ENCODE results near the gene SLC35G6.
"Not testable (repeated sequence)": the region's sequence is repeated elsewhere in the genome, so short reads cannot be mapped to it uniquely, and the experiment has no call there.

SLC35G6 gene

DNA sequence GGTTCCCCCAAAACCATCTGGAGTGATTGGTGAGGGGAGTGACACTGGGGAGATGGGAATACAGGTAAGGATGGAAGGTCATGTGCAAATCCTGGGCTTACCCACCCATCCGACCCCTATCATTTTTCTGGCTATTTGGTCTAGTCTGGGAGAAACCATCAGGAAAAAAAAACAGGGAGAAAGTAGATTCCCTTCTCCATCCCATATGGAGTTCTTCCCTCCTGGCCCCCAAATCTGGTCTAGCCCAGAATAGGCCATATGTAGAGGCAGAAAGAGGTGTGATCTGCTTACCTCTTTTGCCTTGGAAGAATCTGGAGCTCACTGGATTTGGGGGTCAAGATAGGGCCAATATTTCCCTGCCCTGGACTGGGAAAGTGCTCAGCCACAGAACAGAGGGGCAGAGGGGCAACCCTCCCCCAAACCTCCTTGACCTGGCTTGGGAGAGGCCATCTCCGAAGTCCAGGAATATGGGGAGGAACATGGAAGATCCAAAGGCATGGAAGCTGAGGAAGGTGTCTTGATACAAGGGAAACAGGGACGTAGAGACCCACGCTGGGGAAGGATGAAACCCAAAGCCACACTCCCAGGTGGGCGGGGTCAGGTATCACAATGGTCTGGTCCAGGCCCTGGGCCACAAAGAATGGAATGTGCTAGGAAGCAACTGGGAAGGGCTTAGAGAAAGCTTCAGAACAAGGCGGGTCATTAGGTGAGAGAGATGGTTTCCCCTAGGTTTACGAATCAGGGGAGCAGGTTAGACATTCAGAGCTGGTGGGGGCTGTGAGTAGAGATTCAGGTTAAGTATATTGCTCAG, 20.2 kb upstream of the SLC35G6 start:
- no peak for DNase-seq

DNA sequence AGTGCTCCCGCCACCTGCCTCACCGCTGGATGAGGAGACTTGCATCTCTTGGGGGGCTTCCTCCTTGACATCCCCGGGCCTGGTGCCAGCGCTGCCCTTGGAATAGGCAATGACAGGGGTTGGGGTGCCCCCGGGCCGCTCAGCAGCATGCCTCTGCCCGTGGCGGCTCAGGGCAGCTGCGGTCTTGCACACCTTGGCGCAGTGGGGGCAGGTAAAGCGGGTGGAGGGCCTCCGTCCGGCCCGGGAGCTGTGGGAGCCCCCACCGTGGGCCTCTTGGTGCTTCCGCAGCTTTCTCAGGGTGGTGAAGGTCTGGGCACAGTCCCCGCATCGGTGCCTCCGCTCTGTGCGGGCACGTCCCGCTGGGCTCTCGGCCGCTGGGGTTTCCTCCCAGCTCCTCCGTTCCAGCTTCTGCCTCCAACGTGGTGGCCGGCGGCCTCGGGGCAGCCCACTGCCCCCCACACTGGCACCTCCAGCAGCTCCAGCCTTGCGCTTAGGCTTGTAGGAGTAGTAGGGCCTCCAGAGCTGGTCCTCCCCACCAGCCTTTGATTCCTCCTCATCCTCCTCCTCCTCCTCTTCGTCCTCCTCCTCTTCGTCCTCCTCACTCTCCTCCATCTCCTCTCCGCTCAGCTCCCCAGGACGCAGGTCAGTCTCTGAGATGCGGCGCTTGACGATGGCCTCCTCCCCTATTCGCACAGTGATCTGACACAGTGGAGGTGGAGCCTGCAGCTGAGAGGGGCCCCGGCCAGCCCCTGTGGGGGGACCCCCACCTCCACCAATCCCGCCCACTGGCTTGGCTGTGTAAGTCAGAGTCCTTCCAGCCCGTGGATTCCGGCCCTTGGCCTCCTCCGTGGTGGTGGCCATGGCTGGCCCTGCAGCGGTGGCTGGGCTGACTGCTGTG, 18.5 kb upstream of the SLC35G6 start:
- DNase-seq = no peak

DNA sequence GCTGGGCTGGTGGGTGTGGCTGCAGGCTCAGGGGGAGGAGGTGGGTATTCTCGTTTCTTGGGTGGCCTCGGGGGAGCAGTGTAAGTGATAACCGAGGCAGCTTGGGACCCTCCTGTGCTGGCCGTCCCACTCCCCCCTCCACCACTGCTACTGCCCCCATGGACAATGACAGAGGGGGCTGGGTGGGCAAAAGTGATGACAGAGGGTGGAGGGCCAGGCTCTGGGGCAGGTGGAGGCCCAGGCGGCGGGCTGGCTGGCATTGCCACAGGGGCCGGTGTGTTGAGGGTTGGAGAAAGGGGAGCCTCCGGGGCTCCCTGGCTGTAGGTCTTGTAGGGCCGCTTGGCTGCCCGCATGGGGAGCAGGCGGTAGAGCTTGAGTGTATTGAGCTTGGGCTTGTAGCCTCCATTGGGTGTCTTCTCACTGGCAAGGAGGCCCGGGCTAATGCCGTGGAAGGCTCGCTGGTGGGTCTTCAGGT, 17.8 kb upstream of the SLC35G6 start:
- no peak for DNase-seq

DNA sequence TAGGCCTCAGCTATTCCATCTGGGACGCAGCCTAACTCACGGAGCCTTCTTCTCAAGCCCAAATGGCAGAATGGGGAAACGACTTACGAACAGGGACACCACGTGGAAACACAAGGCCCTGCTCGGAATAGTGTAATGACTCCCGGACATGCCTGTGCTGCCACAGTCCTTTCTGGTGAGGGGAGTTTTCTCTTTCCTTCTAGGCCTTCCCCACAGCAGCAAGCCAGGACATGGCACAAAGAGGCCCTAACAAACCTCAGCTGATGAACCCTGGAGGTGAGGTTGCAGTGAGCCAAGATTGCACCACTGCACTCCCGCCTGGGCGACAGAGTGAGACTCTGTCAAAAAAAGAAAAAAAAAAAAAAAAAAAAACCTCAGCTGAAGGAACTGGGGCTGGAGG, 17.2 kb upstream of the SLC35G6 start:
- DNase-seq = no peak

DNA sequence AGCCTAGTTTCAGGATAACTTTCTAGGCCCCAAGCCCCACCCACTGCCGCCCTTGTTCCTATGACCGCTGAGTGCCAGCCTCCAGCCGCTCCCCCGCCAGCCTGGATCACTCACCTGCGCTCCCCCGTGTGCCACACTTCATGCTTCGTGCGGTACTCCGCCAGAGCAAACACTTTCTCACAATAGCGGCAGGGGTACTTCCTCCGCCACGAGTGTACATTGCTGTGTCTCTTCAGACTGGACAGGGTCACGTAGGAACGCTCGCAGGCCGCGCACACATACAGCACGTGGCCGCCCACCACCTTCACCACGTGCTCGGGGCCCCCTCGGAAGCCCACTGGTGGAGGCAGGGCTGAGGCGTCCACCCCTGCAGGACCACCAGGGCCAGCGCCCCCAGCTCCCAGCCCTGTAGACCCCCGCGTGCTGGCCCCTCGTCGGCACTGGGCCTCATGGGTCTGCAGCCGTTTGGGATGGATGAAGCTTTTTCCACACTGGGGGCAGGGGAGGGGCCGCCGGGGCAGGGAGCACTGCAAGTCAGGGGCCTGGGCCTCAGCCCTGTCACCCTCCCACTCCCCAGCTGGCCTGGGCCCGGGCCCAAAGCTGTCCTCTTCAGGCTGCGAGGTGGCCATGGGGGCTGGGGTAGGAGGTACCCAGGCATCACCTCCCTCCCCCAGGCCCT, 15.5 kb upstream of the SLC35G6 start:
- no peak for DNase-seq

DNA sequence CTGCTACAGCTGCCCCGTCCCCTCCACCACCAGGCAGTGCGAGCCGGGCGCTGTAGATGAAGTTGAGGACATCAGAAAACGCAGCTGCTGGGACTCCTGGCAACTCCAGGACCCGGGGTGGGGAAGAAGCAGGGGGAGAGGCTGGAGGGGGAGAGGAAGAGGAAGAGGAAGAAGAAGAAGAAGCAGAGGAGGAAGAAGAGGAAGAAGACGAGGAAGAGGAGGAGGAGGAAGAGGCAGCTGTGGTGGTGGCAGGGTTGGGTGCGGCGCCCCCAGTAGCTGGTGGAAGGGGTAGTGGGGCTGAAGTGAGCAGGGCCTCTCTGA, 15.0 kb upstream of the SLC35G6 start:
- no peak for DNase-seq

DNA sequence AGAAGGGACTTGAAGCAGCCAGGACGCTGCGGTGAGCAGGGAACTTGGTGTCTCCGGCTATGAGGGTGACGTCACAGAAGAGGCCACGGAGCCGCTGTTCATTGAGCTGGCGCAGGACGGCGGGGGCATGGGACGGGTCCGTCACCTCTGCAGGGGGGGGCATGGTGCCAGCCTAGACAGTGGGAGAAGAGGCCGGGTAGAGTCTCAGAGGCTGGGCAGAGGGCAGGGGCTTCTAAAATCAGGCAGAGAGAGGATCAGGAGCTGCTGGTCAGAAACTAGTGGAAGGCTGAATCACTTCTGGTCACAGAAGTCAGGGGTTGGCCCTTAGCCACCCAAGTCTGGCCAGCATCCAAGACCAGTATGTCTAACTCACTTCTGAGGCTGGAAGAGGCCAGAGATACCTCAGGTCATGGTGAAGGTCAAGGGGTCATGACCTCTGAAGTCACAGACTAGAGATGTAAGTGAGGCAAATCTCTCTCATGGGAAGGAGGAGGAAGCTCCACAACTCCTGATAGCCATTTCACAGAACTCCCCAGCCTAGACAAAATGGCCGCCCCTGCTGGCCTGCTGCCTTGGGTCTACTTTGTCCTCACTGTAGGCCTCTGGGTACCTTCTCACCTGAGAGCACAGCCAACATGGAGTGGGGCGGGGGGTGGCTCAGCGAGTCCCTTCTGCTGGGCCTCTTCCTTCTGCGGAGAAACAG, 14.5 kb upstream of the SLC35G6 start:
- no peak for DNase-seq

DNA sequence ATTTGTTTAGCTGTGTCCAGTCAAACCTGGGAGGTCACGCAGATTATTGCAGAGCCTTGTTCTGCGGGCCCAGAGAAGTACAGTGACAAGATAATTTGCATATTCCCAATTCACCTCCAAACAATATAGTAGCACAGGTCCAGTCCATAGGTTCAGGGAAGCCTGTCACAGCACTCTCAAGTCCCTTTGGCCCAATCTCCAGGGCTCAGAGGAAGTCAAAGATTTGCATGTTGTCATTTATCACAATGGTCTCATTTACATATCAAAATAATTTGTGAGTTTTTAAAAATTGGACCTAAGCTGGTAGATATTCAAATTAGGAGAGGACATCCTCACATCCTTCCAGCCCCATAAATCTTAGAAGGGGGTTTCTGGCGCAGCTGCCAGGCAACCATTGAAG, 13.7 kb upstream of the SLC35G6 start:
- no peak for DNase-seq

DNA sequence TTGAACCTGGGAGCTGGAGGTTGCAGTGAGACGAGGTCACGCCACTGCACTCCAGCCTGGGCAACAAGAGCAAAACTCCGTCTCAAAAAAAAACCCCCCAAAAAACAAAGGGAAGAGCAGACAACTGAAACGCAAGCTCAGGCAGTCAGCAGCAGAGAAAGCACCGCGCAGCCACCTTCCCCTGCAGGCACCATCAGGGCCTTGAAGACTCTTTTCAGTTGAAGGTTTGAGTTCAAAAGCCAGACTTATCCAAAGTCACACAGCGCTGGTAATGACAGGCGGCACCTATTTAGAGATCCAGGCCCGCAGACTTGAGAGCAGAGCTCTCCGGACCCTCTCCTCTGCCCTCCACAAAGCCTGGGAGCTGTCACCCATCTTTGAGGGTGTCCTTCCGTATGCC, 13.0 kb upstream of the SLC35G6 start:
- no peak for DNase-seq

DNA sequence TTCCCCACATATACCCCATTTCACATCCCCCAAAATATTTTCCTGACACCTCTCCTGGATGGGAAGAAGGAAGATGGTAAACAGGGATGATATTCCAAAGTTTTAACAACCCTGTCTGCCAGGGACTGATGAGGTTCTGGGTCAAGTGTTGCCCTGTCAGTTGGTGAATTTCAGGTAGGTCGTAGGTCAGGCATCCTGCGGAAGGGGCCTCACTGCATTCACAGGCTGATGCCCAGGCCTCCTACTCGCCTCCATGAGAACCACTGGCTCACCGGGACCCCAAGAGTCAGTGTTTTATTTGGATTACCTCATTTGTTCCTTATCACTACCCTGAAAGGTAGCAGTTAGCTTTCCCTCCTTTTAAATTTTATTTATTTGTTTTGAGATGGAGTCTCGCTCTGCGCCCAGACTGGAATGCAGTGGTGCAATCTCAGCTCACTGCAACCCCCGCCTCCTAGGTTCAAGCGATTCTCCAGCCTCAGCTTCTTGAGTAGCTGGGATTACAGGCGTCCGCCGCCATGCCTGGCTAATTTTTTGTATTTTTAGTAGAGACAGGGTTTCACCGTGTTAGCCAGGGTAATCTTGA, 12.3 kb upstream of the SLC35G6 start:
- no peak for DNase-seq

DNA sequence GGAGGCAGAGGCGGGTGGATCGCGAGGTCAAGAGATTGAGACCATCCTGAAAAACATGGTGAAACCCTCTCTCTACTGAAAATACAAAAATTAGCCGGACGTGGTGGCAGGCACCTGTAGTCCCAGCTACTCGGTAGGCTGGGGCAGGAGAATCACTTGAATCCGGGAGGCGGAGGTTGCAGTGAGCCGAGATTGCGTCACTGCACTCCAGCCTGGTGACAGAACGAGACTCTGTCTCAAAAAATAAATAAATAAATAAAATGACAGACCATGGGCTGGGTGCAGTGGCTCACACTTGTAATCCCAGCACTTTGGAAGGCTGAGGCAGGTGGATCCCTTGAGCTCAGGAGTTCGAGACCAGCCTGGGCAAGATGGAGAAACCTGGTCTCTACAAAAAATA, 11.4 kb upstream of the SLC35G6 start:
- DNase-seq = not testable (repeated sequence)

DNA sequence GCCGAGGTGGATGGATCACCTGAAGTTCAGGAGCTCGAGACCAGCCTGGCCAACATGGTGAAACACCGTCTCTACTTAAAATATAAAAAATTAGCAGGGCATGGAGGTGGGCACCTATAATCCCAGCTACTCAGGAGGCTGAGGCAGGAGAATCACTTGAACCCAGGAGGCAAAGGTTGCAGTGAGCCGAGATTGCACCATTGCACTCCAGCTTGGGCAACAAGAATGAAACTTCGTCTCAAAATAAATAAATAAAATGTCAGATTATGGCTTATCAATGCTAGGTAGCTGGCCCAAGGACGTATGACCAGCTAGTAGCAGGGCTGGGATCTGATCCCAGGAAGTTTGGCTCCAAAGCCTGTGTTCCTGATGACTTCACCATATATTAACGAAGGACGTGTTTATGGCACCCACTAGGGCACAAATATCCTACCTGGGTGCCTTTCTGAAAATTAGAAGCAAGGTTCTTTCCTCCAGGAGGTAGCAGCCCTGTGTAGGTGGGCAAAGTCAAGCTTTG, 10.7 kb upstream of the SLC35G6 start:
- not testable (repeated sequence) for DNase-seq

DNA sequence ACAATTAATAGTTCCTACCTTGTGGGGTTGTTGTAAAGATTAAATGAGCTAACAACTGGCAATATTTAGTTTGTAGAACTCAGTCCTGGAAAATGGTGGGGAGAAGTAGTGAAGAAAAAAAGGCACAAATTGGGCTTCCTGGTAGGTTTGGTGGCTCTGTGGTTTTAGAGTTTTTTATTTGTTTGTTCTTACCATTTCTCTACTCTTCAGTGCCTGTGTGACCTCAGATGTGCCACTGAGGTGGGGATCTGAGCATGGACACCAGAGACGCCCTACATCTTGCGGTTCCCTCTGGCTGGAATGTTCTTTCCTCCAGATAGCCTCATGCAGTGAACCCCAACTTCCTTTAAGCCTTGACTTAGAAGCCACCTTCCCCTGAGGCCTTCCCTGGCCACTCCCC, 9.5 kb upstream of the SLC35G6 start:
- no peak for DNase-seq

DNA sequence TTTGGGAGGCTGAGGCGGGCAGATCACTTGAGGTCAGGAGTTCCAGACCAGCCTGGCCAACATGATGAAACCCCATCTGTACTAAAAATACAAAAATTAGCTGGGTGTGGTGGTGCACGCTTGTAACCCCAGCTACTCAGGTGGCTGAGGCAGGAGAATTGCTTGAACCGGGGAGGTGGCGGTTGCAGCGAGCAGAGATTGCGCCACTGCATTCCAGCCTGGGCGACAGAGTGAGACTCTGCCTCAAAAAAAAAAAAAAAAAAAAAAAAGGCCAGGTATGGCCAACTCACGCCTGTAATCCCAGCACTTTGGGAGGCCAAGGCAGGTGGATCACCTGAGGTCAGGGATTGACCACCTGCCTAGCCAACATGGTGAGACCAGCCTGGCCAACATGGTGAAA, 6.5 kb upstream of the SLC35G6 start:
- DNase-seq = not testable (repeated sequence)

DNA sequence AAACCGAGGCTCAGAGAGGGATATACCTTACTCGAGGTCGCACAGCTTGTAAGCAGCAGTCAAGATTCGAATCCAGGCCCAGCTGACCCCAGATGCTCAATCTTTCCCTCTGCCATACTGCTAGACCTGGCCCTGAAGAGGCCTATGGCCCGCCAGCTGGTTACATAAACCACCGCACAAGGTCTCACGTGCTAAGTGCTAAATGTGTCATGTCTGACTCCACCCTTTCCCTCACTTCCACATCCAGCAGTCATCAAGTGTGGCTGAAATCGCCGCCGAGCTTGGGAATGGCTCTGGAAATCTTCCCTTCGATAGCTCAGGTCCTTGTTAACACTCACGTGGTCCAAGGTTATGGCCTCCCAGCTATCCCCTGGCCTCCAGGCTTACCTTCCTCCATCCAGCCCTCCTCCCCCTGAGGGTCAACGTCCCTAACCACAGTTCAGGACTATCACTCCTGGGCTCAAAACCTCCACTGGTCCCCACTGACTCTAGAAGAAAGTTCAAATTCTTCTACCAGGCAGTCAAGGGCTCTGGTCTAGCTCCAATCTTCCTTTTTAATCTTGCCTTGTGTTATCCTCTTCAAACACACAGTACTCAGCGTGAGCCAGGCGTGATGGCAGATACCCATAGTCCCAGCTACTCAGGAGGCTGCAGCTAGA, 5.4 kb upstream of the SLC35G6 start:
- no peak for DNase-seq

DNA sequence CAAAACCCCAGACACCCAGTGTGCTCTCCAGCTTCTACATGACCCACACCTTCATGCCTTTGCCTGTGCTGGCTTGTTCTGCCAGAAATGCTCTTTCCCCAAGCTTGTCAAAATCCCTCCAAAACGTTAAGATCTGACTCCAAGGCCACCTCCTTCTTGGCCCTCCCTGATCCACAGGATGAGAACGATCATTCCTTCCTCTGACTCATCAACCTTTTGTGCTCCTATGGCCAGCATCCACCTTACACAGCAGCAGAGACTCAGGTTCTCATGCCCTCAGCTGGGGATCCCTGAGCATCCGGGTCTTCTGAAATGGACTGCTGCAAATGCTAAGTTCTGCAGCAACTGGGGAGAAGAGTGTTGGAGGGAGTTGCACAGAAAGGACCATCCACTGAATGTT, 4.8 kb upstream of the SLC35G6 start:
- no peak for DNase-seq

DNA sequence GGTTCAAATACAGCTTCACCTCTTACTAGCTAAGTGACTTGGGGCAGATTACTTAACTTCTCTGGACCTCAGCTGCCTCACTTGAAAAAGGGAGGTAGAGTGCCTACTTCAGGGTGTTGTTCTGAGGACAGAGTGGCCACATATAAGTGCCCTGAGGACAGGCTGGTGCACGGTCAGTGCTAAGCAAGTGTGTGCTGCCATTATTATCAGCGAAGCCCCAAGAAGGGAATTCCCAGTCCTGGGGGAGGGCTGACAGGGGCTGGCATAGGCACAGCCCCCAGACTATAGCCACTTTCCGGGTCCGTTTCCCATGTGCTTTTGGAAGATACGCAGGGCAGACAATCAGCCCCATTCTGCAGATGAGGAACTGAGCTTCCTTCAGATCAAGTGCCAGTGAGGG, 4.3 kb upstream of the SLC35G6 start:
- DNase-seq = no peak

DNA sequence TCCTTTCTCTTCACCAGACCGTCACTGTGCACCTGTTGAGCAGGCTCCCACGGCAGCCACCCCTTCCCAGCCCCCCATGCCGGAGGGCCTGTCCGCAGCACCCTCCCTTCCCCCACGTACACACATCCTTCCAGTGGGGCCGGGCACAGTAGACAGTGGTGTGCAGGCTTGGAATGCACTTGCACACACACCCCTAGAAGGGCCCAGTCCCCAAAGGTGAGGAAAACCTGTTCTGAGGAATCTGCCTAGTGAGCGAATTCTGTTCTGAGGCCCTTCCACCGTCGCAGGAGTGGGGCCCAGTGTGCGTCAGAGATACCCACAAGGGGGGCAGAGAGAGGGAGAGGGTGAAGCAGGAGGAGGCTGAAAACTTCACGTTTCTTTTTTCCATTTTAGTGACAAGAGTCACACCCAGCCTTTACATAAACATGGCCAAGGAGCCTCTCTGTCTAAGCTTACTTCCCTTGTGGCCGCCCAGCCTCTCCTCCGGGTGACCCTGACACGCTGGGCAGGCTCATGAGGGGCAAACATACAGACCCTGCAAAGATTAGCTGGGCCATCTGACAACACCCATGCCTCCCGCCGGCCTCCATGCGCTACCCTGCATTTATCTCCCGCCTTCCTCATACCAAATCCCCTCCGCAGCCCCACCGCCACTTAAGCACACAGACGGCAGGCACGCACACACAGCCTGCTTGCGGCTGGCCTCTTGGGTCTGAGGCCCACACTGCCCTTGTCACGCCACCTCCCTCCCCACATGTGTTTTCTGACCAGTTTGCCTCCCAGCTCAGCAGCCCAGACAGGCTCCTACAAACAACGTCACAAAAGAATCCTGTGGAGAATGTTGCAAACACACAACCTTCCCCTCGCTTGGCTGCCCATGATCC, 3.6 kb upstream of the SLC35G6 start:
- DNase-seq = no peak

DNA sequence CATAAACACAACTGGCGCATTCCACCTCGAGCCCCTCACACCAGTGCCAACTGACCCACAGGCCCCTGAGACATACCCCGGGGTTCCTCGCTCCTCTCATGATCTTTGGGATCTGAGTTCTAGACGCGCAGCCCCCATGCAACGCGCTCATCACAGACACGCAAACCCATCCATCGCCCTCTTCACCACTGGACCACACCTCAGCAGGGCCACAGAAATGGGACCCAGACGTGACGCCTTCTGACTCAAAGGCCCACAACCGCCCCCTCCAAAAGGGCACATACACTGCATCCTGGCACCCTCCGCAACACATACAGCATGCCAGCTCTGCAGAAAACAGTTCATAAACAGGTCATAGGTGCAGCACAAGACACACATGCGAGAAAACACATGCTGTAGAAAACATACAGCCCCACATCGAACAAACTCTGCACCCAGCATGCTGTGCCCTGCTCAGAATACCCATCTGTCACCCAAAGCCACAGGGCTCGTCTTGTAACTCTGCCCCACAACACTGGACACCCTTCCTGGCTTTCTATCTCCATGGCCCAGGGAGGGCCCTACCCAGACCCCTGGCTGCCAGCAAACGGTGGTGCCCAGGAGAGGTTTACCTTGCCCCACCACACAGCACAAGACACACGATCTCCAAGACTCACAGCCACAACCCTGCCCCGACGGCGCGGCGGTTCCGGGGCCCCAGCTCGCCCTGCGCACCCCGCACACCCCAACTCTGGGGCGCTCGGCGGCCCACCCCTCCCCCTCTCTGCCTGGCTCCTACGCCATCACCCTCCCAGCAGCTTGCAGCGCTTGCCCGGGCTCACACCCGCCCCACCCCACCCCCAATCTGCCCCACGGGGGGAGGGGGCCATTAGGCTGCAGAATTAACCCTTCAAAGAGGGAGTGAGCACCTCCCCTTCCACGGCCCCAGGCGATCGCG, 2.7 kb upstream of the SLC35G6 start:
- no peak for DNase-seq
